ENCODE measurements around the gene TMLHE.
"Not testable (repeated sequence)": the region's sequence is repeated elsewhere in the genome, so short reads cannot be mapped to it uniquely, and the experiment has no call there.

TMLHE gene, protein sequence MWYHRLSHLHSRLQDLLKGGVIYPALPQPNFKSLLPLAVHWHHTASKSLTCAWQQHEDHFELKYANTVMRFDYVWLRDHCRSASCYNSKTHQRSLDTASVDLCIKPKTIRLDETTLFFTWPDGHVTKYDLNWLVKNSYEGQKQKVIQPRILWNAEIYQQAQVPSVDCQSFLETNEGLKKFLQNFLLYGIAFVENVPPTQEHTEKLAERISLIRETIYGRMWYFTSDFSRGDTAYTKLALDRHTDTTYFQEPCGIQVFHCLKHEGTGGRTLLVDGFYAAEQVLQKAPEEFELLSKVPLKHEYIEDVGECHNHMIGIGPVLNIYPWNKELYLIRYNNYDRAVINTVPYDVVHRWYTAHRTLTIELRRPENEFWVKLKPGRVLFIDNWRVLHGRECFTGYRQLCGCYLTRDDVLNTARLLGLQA

DNA sequence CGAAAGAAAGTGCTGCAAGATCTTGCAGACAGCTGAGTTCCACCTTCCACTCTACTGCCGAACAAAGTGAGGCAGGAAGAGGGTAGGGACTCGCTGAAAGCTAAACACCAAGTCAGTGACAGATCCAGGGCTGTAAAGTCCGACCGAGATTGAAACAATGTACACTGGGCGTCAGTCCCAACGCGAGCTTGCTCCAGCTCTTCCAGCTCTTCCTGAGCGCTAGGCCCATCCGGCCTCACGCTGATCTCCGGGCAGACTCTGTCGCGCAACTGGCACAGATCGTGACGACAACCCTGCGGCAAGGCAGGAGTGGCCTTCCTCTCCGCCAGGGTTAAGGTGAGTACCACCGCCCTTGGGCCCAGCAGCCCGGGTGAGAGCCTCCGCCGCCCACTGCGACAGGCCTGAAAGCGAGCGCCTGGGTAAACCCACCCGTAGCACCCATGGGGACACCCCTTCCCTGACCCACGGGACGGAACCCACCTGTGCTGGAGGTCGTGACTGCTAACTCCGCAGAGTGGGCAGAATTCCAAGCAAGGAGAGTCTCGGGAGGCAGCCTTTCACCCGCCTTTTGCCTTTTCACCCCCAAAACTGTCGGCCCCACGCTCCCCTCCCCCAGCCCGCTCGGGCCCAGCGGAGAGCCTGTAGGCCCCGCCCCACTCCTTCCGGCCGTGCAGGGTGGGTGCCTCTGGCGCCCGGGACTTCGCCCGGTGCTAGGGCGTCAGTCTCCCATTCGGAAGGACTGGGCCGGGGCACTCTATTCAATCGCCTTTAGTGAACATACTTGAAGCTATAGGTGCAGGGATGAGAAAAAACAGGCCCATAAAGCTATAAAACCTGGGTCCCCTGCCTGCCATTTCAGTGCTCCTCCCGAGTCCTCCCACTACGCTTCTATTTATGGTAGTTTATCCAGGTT is at the start of gene TMLHE, which contains the start of gene SPRY3:
Gene TMLHE (minus strand): TSS at position 641 of the 913 bp plus-strand sequence. CDS start 67,676 bp downstream, outside the sequence.
Gene SPRY3 (plus strand): TSS at position 275 of the 913 bp plus-strand sequence.
- DNase-seq, result peak; percentile 81

DNA sequence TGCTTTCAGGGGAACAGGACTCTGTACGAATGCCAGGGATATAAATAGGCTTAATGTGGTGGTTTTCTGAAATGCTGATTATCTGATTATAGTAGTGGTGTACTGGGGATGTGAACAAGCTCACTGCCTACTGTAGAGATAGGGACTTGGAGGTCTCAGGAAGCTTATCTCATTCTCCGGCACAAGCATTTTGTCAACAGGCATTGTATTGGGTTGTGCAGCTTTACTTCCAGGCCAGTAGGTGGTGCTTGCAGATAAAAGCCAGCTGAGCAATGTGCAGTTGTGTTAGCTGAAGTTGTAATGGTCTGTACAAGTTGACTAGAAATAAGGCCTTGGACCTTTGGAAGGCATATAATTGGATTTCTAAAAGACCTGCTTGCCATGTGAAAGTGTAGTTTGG is 49.5 kb upstream of the TMLHE start:
- DNase-seq, result no peak

DNA sequence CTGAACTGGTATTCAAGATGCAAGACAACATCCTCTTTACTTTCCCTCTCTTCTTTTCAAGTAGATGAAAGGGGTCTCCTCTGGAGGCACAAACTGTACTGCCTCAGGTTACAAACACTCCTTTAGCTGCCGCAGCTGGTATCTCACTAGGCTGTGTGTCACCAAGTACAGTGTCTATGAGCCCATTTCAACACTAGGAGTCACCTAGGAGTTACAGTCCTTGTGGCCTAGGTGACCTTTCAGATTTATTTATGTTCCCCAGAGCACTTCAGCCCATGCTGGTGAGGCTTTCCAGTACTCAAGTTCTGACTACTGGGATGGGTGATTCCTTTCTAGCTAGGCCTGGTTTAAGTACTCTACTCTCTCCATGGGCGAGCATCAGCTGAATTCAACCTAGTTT is 32.4 kb upstream of the TMLHE start:
- DNase-seq, result no peak

- no peak for DNase-seq
Observed at GRCh38 chrX:155643240-155643639, 30.5 kb upstream of the TMLHE start.

GRCh38 chrX:155641371-155641770 is 28.6 kb upstream of the TMLHE start:
- DNase-seq, result not testable (repeated sequence)

GRCh38 chrX:155637714-155638113 is 25.0 kb upstream of the TMLHE start:
- no peak for DNase-seq

DNA sequence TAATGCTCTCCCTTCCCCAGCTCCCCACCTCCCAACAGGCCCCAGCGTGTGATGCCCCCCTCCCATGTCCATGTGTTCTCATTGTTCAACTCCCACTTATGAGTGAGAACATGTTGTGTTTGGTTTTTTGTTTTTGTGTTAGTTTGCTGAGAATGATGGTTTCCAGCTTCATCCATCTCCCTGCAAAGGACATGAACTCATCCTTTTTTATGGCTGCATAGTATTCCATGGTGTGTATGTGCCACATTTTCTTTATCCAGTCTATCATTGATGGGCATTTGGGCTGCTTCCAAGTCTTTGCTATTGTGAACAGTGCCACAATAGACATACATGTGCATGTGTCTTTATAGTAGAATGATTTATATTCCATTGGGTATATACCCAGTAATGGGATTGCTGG is 22.3 kb upstream of the TMLHE start:
- DNase-seq, result not testable (repeated sequence)

GRCh38 chrX:155632431-155633100 is 19.8 kb upstream of the TMLHE start:
- no peak for DNase-seq

- not testable (repeated sequence) for DNase-seq
Observed at GRCh38 chrX:155620110-155620509, 7.4 kb upstream of the TMLHE start.

DNA sequence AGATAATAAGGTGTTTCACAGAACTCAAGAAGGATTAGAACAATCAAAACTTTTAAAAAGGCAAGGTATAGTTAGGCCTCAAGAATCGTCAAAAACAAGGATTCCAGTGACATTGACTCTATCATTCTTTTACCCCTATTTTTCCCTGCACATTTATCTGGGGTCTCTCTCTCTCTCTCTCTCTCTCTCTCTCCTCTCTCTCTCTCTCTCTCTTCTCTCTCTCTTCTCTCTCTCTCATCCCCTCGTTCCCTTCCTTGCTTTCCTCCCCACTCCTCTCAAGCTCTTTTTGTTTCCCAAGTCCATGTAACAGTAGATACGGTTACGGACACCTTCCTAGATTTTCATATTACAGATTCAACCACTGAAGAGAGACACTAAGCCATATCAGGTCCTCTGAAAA is 3.2 kb upstream of the TMLHE start:
- DNase-seq, result no peak

DNA sequence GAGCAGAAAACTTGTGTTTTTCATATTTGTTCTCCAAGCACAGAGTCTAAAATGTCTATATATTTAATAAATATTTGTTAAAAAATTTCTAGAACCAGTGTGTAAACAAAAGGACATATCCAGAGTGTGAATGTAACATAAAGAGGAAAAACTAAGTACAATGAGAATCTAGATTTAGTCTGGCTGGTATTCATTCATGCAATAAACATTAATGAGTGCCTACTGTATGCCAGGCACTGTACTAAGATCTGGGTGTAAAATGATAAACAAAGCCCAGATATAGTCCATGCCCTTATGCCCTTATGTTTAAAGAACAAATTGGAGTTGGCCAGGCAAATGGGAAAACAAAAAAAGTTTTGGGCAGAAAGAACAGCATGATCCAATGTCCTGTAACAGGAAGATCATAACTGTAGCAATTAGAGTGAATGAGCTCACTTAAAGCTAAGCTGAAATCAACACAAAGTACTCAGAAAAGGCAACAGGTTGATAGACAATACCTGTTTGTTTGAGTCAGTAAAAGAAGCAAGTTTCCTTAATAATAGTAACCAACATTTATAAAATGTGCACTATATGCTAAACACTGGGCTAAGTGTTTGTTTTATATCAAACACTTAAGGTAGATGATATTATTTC is 1.3 kb upstream of the TMLHE start:
- no peak for DNase-seq

- DNase-seq, result no peak
Observed at GRCh38 chrX:155611302-155611701, 1.4 kb downstream of the TMLHE start.

- DNase-seq, result no peak
Observed at GRCh38 chrX:155592981-155593380, 19.8 kb downstream of the TMLHE start.

- no peak for DNase-seq
Observed at GRCh38 chrX:155592331-155592730, 20.4 kb downstream of the TMLHE start.

GRCh38 chrX:155577682-155578081 is 35.1 kb downstream of the TMLHE start:
- no peak for DNase-seq

GRCh38 chrX:155563099-155563498 is 49.7 kb downstream of the TMLHE start:
- DNase-seq, result no peak

DNA sequence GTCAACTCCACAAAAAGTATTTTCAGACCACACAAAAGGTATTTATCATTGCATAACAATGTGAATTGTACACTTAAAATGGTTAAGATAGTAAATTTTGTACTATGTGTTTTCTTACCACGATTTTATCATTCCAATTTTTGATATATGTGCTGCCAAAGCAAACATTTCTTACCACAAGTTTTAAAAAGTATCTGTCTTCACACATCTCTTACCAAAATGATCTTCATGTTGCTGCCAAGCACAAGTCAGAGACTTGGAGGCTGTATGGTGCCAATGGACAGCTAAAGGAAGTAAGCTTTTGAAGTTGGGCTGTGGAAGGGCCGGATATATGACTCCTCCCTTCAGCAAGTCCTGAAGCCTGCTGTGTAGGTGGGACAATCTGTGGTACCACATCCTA is 67.9 kb downstream of the TMLHE start:
- no peak for DNase-seq

- DNase-seq, result no peak
Observed at GRCh38 chrX:155535866-155536265, 76.9 kb downstream of the TMLHE start.

GRCh38 chrX:155534800-155535199 is 78.0 kb downstream of the TMLHE start:
- no peak for DNase-seq

DNA sequence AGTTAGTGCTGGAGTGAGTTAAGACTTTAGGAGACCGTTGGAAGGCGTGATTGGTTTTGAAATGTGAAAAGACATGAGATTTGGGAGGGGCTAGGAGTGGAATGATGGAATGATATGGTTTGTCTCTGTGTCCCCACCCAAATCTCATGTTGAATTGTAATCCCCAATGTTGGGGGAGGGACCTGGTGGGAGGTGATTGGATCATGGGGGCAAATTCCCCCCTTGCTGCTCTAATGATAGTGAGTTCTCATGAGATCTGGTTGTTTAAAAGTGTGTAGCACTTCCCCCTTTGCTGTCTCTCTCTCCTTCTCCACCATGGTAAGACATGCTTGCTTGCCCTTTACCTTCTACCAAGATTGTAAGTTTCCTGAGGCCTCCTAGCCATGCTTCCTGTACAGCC is 85.7 kb downstream of the TMLHE start:
- not testable (repeated sequence) for DNase-seq

DNA sequence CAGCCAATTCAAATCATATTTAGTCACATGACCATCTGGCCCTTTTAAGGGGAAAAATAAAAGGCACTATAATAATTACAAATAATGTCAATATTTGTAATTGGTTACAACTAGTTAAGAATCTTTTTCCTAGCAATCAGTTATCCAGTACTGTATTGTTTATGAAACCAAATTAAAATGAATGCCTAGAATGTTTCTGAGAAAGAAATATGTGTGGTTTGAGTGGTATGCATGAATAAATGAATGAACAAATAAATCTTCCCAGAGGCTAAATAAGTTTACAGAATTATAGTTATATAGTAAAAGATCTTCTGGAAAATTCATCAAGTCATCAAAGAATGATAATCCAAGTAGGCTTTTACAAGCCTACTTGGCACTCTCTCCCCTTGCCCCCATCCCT is 98.5 kb downstream of the TMLHE start:
- no peak for DNase-seq

DNA sequence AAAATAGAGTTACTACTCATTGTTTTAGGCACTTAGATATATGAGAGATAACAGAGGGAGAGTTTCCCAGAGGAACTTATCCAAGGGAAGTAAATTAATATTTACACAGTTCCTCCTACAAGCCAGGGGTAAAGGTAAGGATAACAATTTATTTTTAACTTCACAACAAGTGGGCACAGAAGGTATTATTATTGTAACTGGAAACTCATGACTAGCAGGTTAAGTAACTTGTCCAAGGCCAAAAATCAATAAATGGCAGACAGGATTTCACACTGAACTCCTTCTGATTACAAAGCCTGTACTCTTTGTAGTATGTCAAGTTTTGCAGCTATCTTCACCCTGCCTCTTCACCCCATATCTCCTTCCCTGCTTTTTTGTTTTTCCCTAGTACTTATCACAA is 107.5 kb downstream of the TMLHE start:
- no peak for DNase-seq

GRCh38 chrX:155495134-155495533 is 117.6 kb downstream of the TMLHE start:
- DNase-seq, result not testable (repeated sequence)
